Endothelial cell (in vitro differentiated cells): ENCODE measurements around the gene RAB1B. TPM values are rescaled to one million over a fixed set of nuclear protein-coding genes. Genes with fewer than 3 reads are reported as not detected.

ENCODE experiments used
- DNase-seq: peaks from one replicate; pipeline ENCODE4 v3.0.0; 2021; ENCODE audit warnings: low spot score
- H3K27ac Mint-ChIP-seq: one replicate; pipeline ENCODE4 v1.8.0; 2021; ENCODE audit warnings: mixed read lengths, inconsistent platforms; ENCODE audit not compliant: unreplicated experiment
- H3K27me3 Mint-ChIP-seq: one replicate; pipeline ENCODE4 v1.8.0; 2021; ENCODE audit warnings: mild to moderate bottlenecking, moderate library complexity, mixed read lengths, inconsistent platforms; ENCODE audit not compliant: unreplicated experiment
- H3K36me3 Mint-ChIP-seq: one replicate; pipeline ENCODE4 v1.8.0; 2021; ENCODE audit warnings: mild to moderate bottlenecking, low read depth, mixed read lengths, inconsistent platforms; ENCODE audit not compliant: unreplicated experiment
- H3K4me1 Mint-ChIP-seq: one replicate; pipeline ENCODE4 v1.8.0; 2021; ENCODE audit warnings: mild to moderate bottlenecking, mixed read lengths, inconsistent platforms; ENCODE audit not compliant: unreplicated experiment
- H3K4me3 Mint-ChIP-seq: one replicate; pipeline ENCODE4 v1.8.0; 2021; ENCODE audit warnings: mild to moderate bottlenecking, mixed read lengths, inconsistent platforms; ENCODE audit not compliant: unreplicated experiment
- H3K9me3 Mint-ChIP-seq: one replicate; pipeline ENCODE4 v1.8.0; 2021; ENCODE audit warnings: mixed read lengths, inconsistent platforms; ENCODE audit not compliant: unreplicated experiment
- CTCF ChIP-seq: fragments of 200-600 bp; sonication (generic); IDR thresholded peaks from one replicate; pipeline ENCODE4 v1.5.0; 2021; ENCODE audit warnings: antibody characterized with exemption; ENCODE audit not compliant: unreplicated experiment
- long read RNA-seq: library from polyadenylated mRNA; unstranded; transcript quantifications from one replicate; pipeline ENCODE4 v2.0.0, GENCODE V29; 2020; ENCODE audit not compliant: unreplicated experiment
- total RNA-seq: library from RNA; stranded (reverse); fragmentation: NEBNext Ultra II Directional; extraction: Animal tissue kit (Norgen Biotek cat#: 25700); gene quantifications from one replicate; pipeline ENCODE4 v1.2.1, GENCODE V29; 2021; ENCODE audit not compliant: unreplicated experiment

The RAB1B gene
- total RNA-seq = 189 TPM
- long read RNA-seq, transcript RAB1B-201 (6 exons, 2,007 nt) = major isoform, 15 of 27 reads
- long read RNA-seq, partial matches to known transcripts = 0 of 27 reads
- long read RNA-seq, other reads (novel, unspliced or antisense) = 12 of 27 reads

- no peak for TF ChIP-seq CTCF
- H3K4me3 Mint-ChIP-seq = peak within 1 kb of the TSS; percentile 95
- H3K36me3 Mint-ChIP-seq = peaks cover 31% of the 10 kb centered on the region
- H3K4me1 Mint-ChIP-seq = peaks cover 16% of the 10 kb centered on the region
- peak within 1 kb of the TSS; percentile 98 for H3K27ac Mint-ChIP-seq
- no peaks in the 10 kb centered on the region for H3K9me3 Mint-ChIP-seq
- peak; percentile 100 for DNase-seq
- H3K27me3 Mint-ChIP-seq = peaks cover 26% of the 10 kb centered on the region
These were observed at the start of gene RAB1B for GRCh38 chr11:66268244-66268951. RAB1B (plus strand) TSS chr11:66268639; CDS start chr11:66268680, 41 bp downstream.

- H3K9me3 Mint-ChIP-seq = no peaks in the 10 kb centered on the region
- peaks cover 3% of the 10 kb centered on the region for H3K4me1 Mint-ChIP-seq
- no peak for DNase-seq
- peaks cover 7% of the 10 kb centered on the region for H3K27me3 Mint-ChIP-seq
- H3K27ac Mint-ChIP-seq = peak overlapping the region; percentile 67
- H3K36me3 Mint-ChIP-seq = peaks cover 59% of the 10 kb centered on the region
- TF ChIP-seq CTCF = no peak
- H3K4me3 Mint-ChIP-seq = peak overlapping the region; percentile 39
These were observed 49.4 kb upstream of the RAB1B start for GRCh38 chr11:66218846-66219620.

GRCh38 chr11:66219846-66220565 is 48.4 kb upstream of the RAB1B start:
- DNase-seq = no peak
- H3K9me3 Mint-ChIP-seq = no peaks in the 10 kb centered on the region
- no peak overlapping the region for H3K4me3 Mint-ChIP-seq
- peaks cover 7% of the 10 kb centered on the region for H3K27me3 Mint-ChIP-seq
- H3K4me1 Mint-ChIP-seq = no peaks in the 10 kb centered on the region
- no peak for TF ChIP-seq CTCF
- H3K27ac Mint-ChIP-seq = no peak overlapping the region
- H3K36me3 Mint-ChIP-seq = peaks cover 62% of the 10 kb centered on the region

- no peak overlapping the region for H3K4me3 Mint-ChIP-seq
- DNase-seq = no peak
- H3K4me1 Mint-ChIP-seq = no peaks in the 10 kb centered on the region
- peaks cover 7% of the 10 kb centered on the region for H3K27me3 Mint-ChIP-seq
- H3K9me3 Mint-ChIP-seq = no peaks in the 10 kb centered on the region
- TF ChIP-seq CTCF = no peak
- peaks cover 63% of the 10 kb centered on the region for H3K36me3 Mint-ChIP-seq
- H3K27ac Mint-ChIP-seq = no peak overlapping the region
These were observed 47.9 kb upstream of the RAB1B start for GRCh38 chr11:66220566-66220935.
